Measurements from ENCODE around the gene TREML2. TPM values are rescaled to one million over a fixed set of nuclear protein-coding genes. Genes with fewer than 3 reads are reported as not detected.

TREML2 gene
- total RNA-seq, 2 donors from 2014 or later, result not detected

GRCh38 chr6:41160933-41161332 lies 40.0 kb downstream of the TREML2 start:
- DNase-seq (no peak), ATAC-seq (no peak)
- H3K4me3 ChIP-seq, result no peak overlapping the region
- intact Hi-C loops (cut with DNase I), result no loop called here
- no peaks in the 10 kb centered on the region for H3K9me3 ChIP-seq
- no peak overlapping the region for H3K27ac ChIP-seq
- H3K27me3 ChIP-seq, result no peaks in the 10 kb centered on the region
- H3K4me1 ChIP-seq, result no peaks in the 10 kb centered on the region
- TF ChIP-seq CTCF (IDR thresholded peaks at IDR 0.05) (no peak), POLR2A (IDR thresholded peaks at IDR 0.05) (no peak)
- H3K36me3 ChIP-seq (replicated peaks in 1 of 2; ENCODE audit: insufficient read depth in 1 of 2, low read depth in 2 of 2), result no peaks in the 10 kb centered on the region
- 61 to 73% methylated on average over 3 of the region's 3 CpGs for WGBS, 2 donors

- no peak overlapping the region for H3K4me3 ChIP-seq
- intact Hi-C loops (cut with DNase I), result no loop called here
- H3K27me3 ChIP-seq, result no peaks in the 10 kb centered on the region
- DNase-seq, result no peak
- no peaks in the 10 kb centered on the region for H3K9me3 ChIP-seq
- no peak for ATAC-seq
- no peaks in the 10 kb centered on the region for H3K4me1 ChIP-seq
- 45 to 55% methylated on average over 4 to 9 of the region's 12 CpGs for WGBS, 2 donors
- no peak for TF ChIP-seq POLR2A (IDR thresholded peaks at IDR 0.05)
- TF ChIP-seq CTCF (IDR thresholded peaks at IDR 0.05), result no peak
- no peak overlapping the region for H3K27ac ChIP-seq
- H3K36me3 ChIP-seq (replicated peaks in 1 of 2; ENCODE audit: insufficient read depth in 1 of 2, low read depth in 2 of 2), result no peaks in the 10 kb centered on the region
These were observed 41.4 kb downstream of the TREML2 start for GRCh38 chr6:41159415-41160082.

- TF ChIP-seq POLR2A (IDR thresholded peaks at IDR 0.05) (no peak), CTCF (IDR thresholded peaks at IDR 0.05) (no peak)
These were observed 43.6 kb downstream of the TREML2 start for GRCh38 chr6:41157323-41157722.

GRCh38 chr6:41156771-41157170 lies 44.2 kb downstream of the TREML2 start:
- H3K36me3 ChIP-seq (replicated peaks in 1 of 2; ENCODE audit: insufficient read depth in 1 of 2, low read depth in 2 of 2), result no peaks in the 10 kb centered on the region
- ATAC-seq, result no peak
- H3K27me3 ChIP-seq, result no peaks in the 10 kb centered on the region
- no peak overlapping the region for H3K4me3 ChIP-seq
- TF ChIP-seq CTCF (IDR thresholded peaks at IDR 0.05), result no peak
- no peak for TF ChIP-seq POLR2A (IDR thresholded peaks at IDR 0.05)
- H3K27ac ChIP-seq, result no peak overlapping the region
- no peak for DNase-seq
- intact Hi-C loops (cut with DNase I), result no loop called here
- WGBS, 2 donors, result 85 to 92% methylated on average over 6 of the region's 6 CpGs
- H3K4me1 ChIP-seq, result no peaks in the 10 kb centered on the region
- no peaks in the 10 kb centered on the region for H3K9me3 ChIP-seq

More at GRCh38 chr6:41157323-41157722, 43.6 kb downstream of the TREML2 start:
- Histone ChIP-seq H3K4me1 (no peaks in the 10 kb centered on the region), H3K4me3 (no peak overlapping the region), H3K27ac (no peak overlapping the region), H3K36me3 (replicated peaks in 1 of 2; ENCODE audit: insufficient read depth in 1 of 2, low read depth in 2 of 2) (no peaks in the 10 kb centered on the region), H3K9me3 (no peaks in the 10 kb centered on the region), H3K27me3 (no peaks in the 10 kb centered on the region)
- no peak for ATAC-seq
- 69 to 81% methylated on average over 5 of the region's 5 CpGs for WGBS, 2 donors
- DNase-seq, result peak in 1 of 4 donors; percentile 54
- intact Hi-C loops (cut with DNase I), result no loop called here

- H3K27me3 ChIP-seq, result no peaks in the 10 kb centered on the region
- no peak overlapping the region for H3K4me3 ChIP-seq
- no peaks in the 10 kb centered on the region for H3K4me1 ChIP-seq
- 81 to 89% methylated on average over 4 of the region's 4 CpGs for WGBS, 2 donors
- TF ChIP-seq CTCF (IDR thresholded peaks at IDR 0.05) (no peak), POLR2A (IDR thresholded peaks at IDR 0.05) (no peak)
- intact Hi-C loops (cut with DNase I), result no loop called here
- ATAC-seq (no peak), DNase-seq (no peak)
- no peaks in the 10 kb centered on the region for H3K9me3 ChIP-seq
- H3K27ac ChIP-seq, result no peak overlapping the region
- H3K36me3 ChIP-seq (replicated peaks in 1 of 2; ENCODE audit: insufficient read depth in 1 of 2, low read depth in 2 of 2), result no peaks in the 10 kb centered on the region
These were observed 44.9 kb downstream of the TREML2 start for GRCh38 chr6:41156001-41156400.
